ENCODE measurements around the gene GFI1B.

GRCh38 chr9:133031496-133031911 is 53.0 kb downstream of the GFI1B start:
- no peak for TF ChIP-seq CTCF (IDR thresholded peaks at IDR 0.05)
- no peak for TF ChIP-seq EP300 (IDR thresholded peaks at IDR 0.05)
- no peak for TF ChIP-seq POLR2A (IDR thresholded peaks at IDR 0.05)
- no peak for TF ChIP-seq POLR2AphosphoS5 (IDR thresholded peaks at IDR 0.05)
